HG02973 (cell line): ENCODE results near the gene NDST4.

ENCODE experiments used
- ATAC-seq: cut with Tn5 transposase; IDR thresholded peaks from one replicate; pipeline ENCODE4 v1.9.1; 2021; ENCODE audit warnings: moderate library complexity; ENCODE audit not compliant: unreplicated experiment

Gene NDST4

GRCh38 chr4:115113506-115114106 lies at the start of gene NDST4:
NDST4 (minus strand) TSS chr4:115113620; CDS start chr4:115077036, 36,584 bp downstream.
- no peak for ATAC-seq

- ATAC-seq: no peak
Observed at GRCh38 chr4:115159141-115159540, 45.7 kb upstream of the NDST4 start.

GRCh38 chr4:115158296-115158695 lies 44.9 kb upstream of the NDST4 start:
- no peak for ATAC-seq

- no peak for ATAC-seq
Observed at GRCh38 chr4:115154826-115155225, 41.4 kb upstream of the NDST4 start.

GRCh38 chr4:115152965-115153364 lies 39.5 kb upstream of the NDST4 start:
- ATAC-seq: no peak

- peak; percentile 65 for ATAC-seq
Observed at GRCh38 chr4:115152081-115152480, 38.7 kb upstream of the NDST4 start.

- ATAC-seq: no peak
Observed at GRCh38 chr4:115149106-115149505, 35.7 kb upstream of the NDST4 start.

- ATAC-seq: no peak
Observed at GRCh38 chr4:115145393-115146160, 32.2 kb upstream of the NDST4 start.

- ATAC-seq: no peak
Observed at GRCh38 chr4:115128037-115128436, 14.6 kb upstream of the NDST4 start.

- ATAC-seq: no peak
Observed at GRCh38 chr4:115126491-115126890, 13.1 kb upstream of the NDST4 start.

- no peak for ATAC-seq
Observed at GRCh38 chr4:115121351-115122043, 8.1 kb upstream of the NDST4 start.

- no peak for ATAC-seq
Observed at GRCh38 chr4:115119804-115120352, 6.5 kb upstream of the NDST4 start.

- ATAC-seq: no peak
Observed at GRCh38 chr4:115117651-115118050, 4.2 kb upstream of the NDST4 start.

- ATAC-seq: no peak
Observed at GRCh38 chr4:115110191-115111181, 2.9 kb downstream of the NDST4 start.

- no peak for ATAC-seq
Observed at GRCh38 chr4:115108850-115109249, 4.6 kb downstream of the NDST4 start.

GRCh38 chr4:115107411-115107810 lies 6.0 kb downstream of the NDST4 start:
- no peak for ATAC-seq

- no peak for ATAC-seq
Observed at GRCh38 chr4:115101675-115102074, 11.7 kb downstream of the NDST4 start.

GRCh38 chr4:115090483-115091075 lies 22.8 kb downstream of the NDST4 start:
- ATAC-seq: peak; percentile 87

- ATAC-seq: no peak
Observed at GRCh38 chr4:115082633-115083032, 30.8 kb downstream of the NDST4 start.

- no peak for ATAC-seq
Observed at GRCh38 chr4:115076691-115077090, 36.7 kb downstream of the NDST4 start.
